Measurements from ENCODE around the gene NOC3L. TPM values are rescaled to one million over a fixed set of nuclear protein-coding genes. Genes with fewer than 3 reads are reported as not detected.
"Not testable (repeated sequence)": the region's sequence is repeated elsewhere in the genome, so short reads cannot be mapped to it uniquely, and the experiment has no call there.

The NOC3L gene
- total RNA-seq, 1 donor from 2014 or later = 21.1 TPM

DNA sequence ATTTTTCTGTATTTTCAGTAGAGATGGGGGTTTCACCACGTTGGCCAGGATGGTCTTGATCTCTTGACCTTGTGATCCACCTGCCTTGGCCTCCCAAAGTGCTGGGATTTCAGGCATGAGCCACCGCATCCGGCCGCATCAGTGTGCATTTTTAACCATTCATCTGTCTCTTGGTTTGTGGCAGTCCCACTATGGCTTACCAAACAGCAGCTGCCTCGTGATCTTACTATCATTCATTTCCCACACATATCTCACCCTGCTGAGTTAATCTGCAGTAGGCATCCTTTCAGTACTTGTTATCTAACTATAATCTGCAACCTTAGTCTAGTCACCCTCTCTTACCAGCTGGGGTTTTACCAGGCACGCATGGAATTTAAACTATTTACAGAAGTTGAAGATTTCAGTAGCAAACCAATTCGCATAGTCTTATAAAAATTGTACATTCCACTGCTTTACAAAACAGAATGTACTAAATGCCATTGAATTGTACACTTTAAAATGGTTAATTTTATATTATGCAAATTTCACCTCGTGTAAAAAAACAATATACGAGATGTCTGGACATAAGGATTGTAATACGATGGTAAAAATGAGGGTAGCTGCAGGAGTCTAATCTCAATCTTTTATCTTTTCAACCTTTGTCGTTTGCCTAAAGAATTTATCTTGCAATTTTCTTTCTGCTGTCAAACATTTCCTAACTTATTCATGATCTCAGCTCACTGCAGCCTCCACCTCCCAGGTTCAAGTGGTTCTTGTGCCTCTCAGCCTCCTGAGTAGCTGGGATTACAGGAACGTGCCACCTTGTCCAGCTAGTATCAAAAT lies 35.0 kb upstream of the NOC3L start:
- TF ChIP-seq, protein P1, sequence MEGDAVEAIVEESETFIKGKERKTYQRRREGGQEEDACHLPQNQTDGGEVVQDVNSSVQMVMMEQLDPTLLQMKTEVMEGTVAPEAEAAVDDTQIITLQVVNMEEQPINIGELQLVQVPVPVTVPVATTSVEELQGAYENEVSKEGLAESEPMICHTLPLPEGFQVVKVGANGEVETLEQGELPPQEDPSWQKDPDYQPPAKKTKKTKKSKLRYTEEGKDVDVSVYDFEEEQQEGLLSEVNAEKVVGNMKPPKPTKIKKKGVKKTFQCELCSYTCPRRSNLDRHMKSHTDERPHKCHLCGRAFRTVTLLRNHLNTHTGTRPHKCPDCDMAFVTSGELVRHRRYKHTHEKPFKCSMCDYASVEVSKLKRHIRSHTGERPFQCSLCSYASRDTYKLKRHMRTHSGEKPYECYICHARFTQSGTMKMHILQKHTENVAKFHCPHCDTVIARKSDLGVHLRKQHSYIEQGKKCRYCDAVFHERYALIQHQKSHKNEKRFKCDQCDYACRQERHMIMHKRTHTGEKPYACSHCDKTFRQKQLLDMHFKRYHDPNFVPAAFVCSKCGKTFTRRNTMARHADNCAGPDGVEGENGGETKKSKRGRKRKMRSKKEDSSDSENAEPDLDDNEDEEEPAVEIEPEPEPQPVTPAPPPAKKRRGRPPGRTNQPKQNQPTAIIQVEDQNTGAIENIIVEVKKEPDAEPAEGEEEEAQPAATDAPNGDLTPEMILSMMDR (conservative IDR thresholded peaks at IDR 0.05) = no peak
- no peak overlapping the region for H3K27ac Mint-ChIP-seq
- DNase-seq (ENCODE audit: extremely low spot score, unreplicated experiment) = no peak

DNA sequence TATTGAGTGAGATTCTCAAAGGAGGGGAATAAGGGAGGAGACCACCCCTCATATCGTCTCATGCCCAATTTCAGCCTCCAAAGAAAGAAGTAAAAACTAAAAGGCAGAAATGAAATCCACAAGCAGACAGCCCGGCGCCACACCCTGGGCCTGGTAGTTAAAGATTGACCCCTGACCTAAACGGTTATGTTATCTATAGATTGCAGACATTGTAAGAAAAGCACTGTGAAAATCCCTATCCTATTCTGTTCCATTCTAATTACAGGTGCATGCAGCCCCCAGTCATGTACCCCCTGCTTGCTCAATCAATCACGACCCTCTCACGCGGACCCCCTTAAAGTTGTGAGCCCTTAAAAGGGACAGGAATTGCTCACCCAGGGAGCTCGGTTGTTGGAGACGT lies 29.4 kb upstream of the NOC3L start:
- not testable (repeated sequence) for H3K4me1 Mint-ChIP-seq (ENCODE audit: unreplicated experiment); H3K27ac Mint-ChIP-seq; H3K9me3 Mint-ChIP-seq; DNase-seq (ENCODE audit: extremely low spot score, unreplicated experiment); H3K27me3 Mint-ChIP-seq; H3K4me3 Mint-ChIP-seq; H3K36me3 Mint-ChIP-seq

More for the DNA sequence above, 35.0 kb upstream of the NOC3L start:
- Mint-ChIP-seq H3K27me3 (peaks cover 3% of the 10 kb centered on the region), H3K9me3 (peaks cover 3% of the 10 kb centered on the region), H3K36me3 (no peaks in the 10 kb centered on the region), H3K4me3 (no peak overlapping the region), H3K4me1 (ENCODE audit: unreplicated experiment) (peaks cover 4% of the 10 kb centered on the region)

DNA sequence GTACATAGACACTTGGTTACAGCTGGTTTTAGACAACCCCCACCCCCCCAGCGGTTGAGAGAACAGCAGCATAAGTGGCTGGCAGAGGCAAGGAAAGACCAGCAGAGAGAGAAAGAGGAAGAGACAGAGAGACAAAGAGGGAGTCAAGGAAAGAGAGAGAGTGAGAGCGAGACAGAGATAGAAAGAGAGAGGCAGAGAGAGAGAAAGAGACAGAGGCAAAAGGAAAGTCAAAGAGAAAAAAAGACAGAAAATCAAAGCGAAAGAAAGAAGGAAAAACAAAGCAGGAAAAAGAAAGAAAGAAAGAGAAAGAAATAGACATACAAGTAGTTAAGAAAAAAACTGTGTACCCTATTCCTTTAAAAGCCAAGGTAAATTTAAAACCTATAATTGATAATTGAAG lies 23.0 kb upstream of the NOC3L start:
- H3K27ac Mint-ChIP-seq; DNase-seq (ENCODE audit: extremely low spot score, unreplicated experiment); H3K4me1 Mint-ChIP-seq (ENCODE audit: unreplicated experiment); H3K27me3 Mint-ChIP-seq; H3K36me3 Mint-ChIP-seq; H3K9me3 Mint-ChIP-seq; H3K4me3 Mint-ChIP-seq: not testable (repeated sequence)

DNA sequence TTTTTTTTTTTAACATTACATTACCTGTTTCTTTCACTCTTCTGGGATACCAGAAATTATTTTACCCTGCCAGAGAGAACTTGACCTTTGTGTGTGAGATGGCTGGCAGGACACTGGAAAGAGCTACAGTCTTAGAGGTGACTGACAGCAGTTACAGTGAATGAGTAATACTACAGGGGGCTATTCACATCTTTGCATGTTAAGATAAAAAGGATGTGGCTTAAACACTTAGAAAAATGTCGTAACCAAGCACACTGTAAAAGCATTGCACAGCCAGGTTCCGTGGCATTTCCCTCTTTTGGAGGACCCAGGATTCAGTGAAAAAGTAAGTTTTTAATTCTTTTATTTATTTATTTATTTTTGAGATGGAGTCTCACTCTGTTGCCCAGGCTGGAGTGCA lies 20.8 kb upstream of the NOC3L start:
- TF ChIP-seq, protein P1 (conservative IDR thresholded peaks at IDR 0.05) = no peak
- DNase-seq (ENCODE audit: extremely low spot score, unreplicated experiment) = no peak
- Mint-ChIP-seq H3K27me3 (no peaks in the 10 kb centered on the region), H3K4me1 (ENCODE audit: unreplicated experiment) (peaks cover 7% of the 10 kb centered on the region), H3K9me3 (no peaks in the 10 kb centered on the region), H3K36me3 (no peaks in the 10 kb centered on the region), H3K27ac (no peak overlapping the region), H3K4me3 (no peak overlapping the region)

DNA sequence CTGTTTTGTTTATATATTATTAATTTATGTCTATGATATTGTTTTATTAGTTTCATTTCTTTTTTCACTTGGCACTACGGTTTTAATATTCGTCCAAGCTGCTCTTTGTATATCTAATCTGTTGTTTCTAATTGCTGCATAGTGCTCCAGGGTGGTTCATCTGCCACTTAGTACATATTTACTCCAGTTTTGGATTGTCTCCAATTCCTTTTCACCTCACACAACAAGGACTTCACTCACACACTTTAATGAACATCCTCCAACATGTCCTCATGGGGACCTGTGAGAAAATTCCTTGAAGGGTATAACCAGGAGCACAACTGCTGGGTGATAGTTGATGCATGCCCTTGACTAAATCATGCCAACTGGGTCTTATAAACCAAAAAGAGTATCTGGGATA lies 14.1 kb upstream of the NOC3L start:
- Mint-ChIP-seq H3K4me3 (no peak overlapping the region), H3K36me3 (no peaks in the 10 kb centered on the region), H3K27ac (no peak overlapping the region), H3K9me3 (no peaks in the 10 kb centered on the region), H3K27me3 (peaks cover 16% of the 10 kb centered on the region), H3K4me1 (ENCODE audit: unreplicated experiment) (no peaks in the 10 kb centered on the region)
- DNase-seq (ENCODE audit: extremely low spot score, unreplicated experiment) = no peak
- TF ChIP-seq, protein P1 (conservative IDR thresholded peaks at IDR 0.05) = no peak

DNA sequence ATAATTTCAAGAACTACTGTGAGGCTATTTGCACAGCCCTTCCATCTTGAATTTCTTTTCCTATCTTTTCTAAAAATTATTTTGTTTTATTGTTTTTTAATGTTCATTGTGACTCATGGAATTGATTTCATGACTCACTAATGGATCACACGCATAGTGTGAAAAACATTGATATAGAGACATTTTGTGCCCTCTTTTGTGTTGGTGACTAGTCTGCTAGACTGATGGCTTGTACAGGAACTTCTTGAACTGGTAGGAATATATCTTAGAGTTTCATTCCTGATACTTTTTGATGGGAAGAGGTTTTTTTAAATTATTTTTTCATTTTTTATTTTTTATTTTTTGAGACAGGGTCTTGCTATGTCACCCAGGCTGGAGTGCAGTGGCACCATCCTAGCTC lies 12.6 kb upstream of the NOC3L start:
- no peak overlapping the region for H3K27ac Mint-ChIP-seq
- TF ChIP-seq, protein P1 (conservative IDR thresholded peaks at IDR 0.05) = no peak
- DNase-seq (ENCODE audit: extremely low spot score, unreplicated experiment) = no peak
- no peaks in the 10 kb centered on the region for H3K9me3 Mint-ChIP-seq
- H3K27me3 Mint-ChIP-seq = peaks cover 17% of the 10 kb centered on the region
- no peaks in the 10 kb centered on the region for H3K4me1 Mint-ChIP-seq (ENCODE audit: unreplicated experiment)
- H3K36me3 Mint-ChIP-seq = no peaks in the 10 kb centered on the region
- H3K4me3 Mint-ChIP-seq = no peak overlapping the region
